ENCODE results near the gene TEAD4.

The TEAD4 gene

DNA sequence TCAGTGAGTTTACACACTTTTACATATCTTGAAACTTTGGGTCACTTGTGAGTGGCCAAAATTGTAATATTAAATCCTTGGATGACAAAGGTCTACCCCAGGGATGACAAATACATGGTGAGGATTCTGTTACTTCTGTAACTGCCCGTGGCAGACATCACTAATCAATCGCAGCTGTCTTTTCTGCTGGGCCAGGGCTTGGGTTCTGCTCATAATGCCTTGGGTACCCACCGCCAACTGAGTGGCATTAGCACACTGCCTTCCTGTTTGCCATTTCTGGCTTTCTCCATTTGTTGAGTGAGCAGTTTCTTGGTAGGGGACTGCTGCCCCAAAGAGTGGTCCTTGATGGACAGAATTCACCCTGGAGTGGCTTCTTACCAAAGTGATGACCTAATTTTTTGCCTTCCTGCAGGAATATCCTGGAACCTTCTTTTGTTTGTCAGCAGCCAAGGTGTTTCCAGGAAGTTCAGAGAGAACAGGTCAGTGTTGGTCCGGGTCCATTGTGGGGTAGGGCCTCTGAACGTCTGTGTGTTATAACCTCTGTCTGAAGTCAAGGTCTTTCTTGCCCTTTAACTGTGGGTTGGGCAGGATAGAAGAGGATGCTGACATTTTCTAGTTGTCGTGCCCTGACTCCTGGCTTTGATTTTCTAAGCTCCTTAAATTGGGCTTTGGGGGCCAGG is 124.2 kb downstream of the TEAD4 start:
- DNase-seq (ENCODE audit: low read depth, low spot score): no peak
- Histone ChIP-seq H3K9ac (ENCODE audit: insufficient read length) (no peak overlapping the region), H3K36me3 (ENCODE audit: insufficient read depth, low read length) (no peaks in the 10 kb centered on the region; the same call in 1 of the 2 replicates), H3K4me3 (no peak overlapping the region), H3K9me3 (ENCODE audit: low read depth, low read length) (no peaks in the 10 kb centered on the region), H3K27ac (no peak overlapping the region)
- TF ChIP-seq FOXP2 (optimal IDR thresholded peaks at IDR 0.05; ENCODE audit: control extremely low read depth, extremely low read length, insufficient read depth): no peak
- TF ChIP-seq POLR2AphosphoS5 (IDR thresholded peaks at IDR 0.05; ENCODE audit: borderline replicate concordance, low read depth, low read length): no peak
- TF ChIP-seq EZH2 (IDR thresholded peaks at IDR 0.05): no peak

- Histone ChIP-seq H3K9me3 (ENCODE audit: low read depth, low read length) (no peaks in the 10 kb centered on the region), H3K9ac (ENCODE audit: insufficient read length) (no peak overlapping the region), H3K4me3 (no peak overlapping the region), H3K36me3 (ENCODE audit: insufficient read depth, low read length) (no peaks in the 10 kb centered on the region; the same call in 1 of the 2 replicates), H3K27ac (no peak overlapping the region)
- no peak for TF ChIP-seq POLR2AphosphoS5 (IDR thresholded peaks at IDR 0.05; ENCODE audit: borderline replicate concordance, low read depth, low read length)
- no peak for TF ChIP-seq FOXP2 (optimal IDR thresholded peaks at IDR 0.05; ENCODE audit: control extremely low read depth, extremely low read length, insufficient read depth)
- TF ChIP-seq EZH2 (IDR thresholded peaks at IDR 0.05): no peak
- DNase-seq (ENCODE audit: low read depth, low spot score): no peak
Measured at GRCh38 chr12:3083921-3084347, 124.7 kb downstream of the TEAD4 start.

DNA sequence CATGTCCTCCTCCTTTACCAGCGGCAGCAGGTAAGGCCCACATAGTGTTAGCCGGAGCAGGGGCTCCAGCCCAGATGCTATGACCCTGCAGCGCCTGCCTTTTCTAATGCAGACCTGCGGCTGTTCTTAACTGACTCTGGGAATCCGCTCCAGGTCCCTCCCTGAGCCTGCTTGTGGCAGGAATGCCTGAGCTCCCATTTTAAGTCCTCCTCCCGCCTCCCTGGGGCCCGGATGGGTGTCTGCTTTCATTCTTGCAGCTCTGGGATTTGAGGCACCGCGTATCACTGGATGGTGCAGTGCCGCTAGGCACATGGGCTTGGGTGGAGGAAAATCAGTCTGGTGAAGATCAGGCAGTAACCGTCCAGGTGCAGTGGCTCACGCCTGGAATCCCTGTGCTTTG is 125.5 kb downstream of the TEAD4 start:
- H3K4me3 ChIP-seq: no peak overlapping the region
- H3K27ac ChIP-seq: no peak overlapping the region
- TF ChIP-seq FOXP2 (optimal IDR thresholded peaks at IDR 0.05; ENCODE audit: control extremely low read depth, extremely low read length, insufficient read depth) (no peak), POLR2AphosphoS5 (IDR thresholded peaks at IDR 0.05; ENCODE audit: borderline replicate concordance, low read depth, low read length) (no peak), EZH2 (IDR thresholded peaks at IDR 0.05) (no peak)
- H3K9me3 ChIP-seq (ENCODE audit: low read depth, low read length): no peaks in the 10 kb centered on the region
- H3K9ac ChIP-seq (ENCODE audit: insufficient read length): no peak overlapping the region
- H3K36me3 ChIP-seq (ENCODE audit: insufficient read depth, low read length): no peaks in the 10 kb centered on the region; the same call in 1 of the 2 replicates
- no peak for DNase-seq (ENCODE audit: low read depth, low spot score)

GRCh38 chr12:3085341-3086139 is 126.3 kb downstream of the TEAD4 start:
- Histone ChIP-seq H3K9ac (ENCODE audit: insufficient read length) (no peak overlapping the region), H3K27ac (no peak overlapping the region), H3K4me3 (no peak overlapping the region), H3K9me3 (ENCODE audit: low read depth, low read length) (no peaks in the 10 kb centered on the region), H3K36me3 (ENCODE audit: insufficient read depth, low read length) (no peaks in the 10 kb centered on the region; the same call in 1 of the 2 replicates)
- TF ChIP-seq EZH2 (IDR thresholded peaks at IDR 0.05) (no peak), FOXP2 (optimal IDR thresholded peaks at IDR 0.05; ENCODE audit: control extremely low read depth, extremely low read length, insufficient read depth) (no peak), POLR2AphosphoS5 (IDR thresholded peaks at IDR 0.05; ENCODE audit: borderline replicate concordance, low read depth, low read length) (no peak)
- DNase-seq (ENCODE audit: low read depth, low spot score): no peak

DNA sequence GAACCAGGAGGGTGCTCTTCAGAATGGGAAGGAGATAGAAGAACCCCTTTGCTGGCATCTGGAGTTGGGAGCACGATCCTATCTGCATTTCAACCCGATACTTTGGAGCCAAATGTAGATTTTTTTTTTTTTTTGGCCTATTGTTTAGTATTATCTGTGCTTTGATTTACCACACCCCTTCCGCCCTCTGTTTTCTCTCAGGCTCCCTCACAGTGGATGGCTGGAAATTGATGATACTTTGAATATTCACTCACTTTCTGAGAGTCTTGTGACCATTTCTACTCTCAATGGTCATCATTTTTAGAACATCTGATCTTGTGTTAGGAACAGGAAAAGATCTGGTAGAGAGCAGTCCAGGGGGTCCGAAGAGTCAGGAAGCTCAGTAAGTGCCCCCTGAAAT is 127.0 kb downstream of the TEAD4 start:
- no peak overlapping the region for H3K27ac ChIP-seq
- no peak overlapping the region for H3K4me3 ChIP-seq

DNA sequence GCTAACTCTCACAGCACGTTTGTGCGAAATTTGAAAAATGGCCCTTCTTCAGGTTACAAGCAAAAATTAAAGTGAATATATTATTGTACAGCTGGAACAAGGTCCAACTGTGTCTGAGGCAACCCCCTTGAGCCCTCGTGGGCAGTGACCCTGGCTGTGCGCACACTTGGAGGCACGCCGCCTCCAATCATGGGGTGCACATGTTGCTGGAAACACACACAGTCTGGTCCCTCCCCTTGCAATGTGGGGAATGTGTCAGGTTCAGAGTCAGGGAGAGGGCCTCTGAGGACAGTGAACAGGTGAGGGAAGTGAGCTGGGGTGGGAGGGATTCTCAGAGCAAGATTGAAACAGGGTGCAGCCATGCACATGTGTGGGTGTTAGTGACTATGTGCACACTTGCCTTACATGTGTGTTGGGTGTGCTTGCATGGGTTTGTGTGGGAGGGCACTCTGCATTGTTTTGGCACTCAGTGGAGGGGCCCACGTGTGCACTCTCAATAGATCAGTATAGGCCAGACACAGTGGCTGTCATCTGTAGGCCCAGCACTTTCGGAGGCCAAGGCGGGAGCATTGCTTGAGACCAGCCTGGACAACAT is 127.6 kb downstream of the TEAD4 start:
- no peak overlapping the region for H3K27ac ChIP-seq

More for the DNA sequence above, 127.0 kb downstream of the TEAD4 start:
- Histone ChIP-seq H3K9ac (ENCODE audit: insufficient read length) (no peak overlapping the region), H3K36me3 (ENCODE audit: insufficient read depth, low read length) (no peaks in the 10 kb centered on the region; the same call in 1 of the 2 replicates), H3K9me3 (ENCODE audit: low read depth, low read length) (no peaks in the 10 kb centered on the region)
- no peak for DNase-seq (ENCODE audit: low read depth, low spot score)
- TF ChIP-seq POLR2AphosphoS5 (IDR thresholded peaks at IDR 0.05; ENCODE audit: borderline replicate concordance, low read depth, low read length): no peak
- no peak for TF ChIP-seq EZH2 (IDR thresholded peaks at IDR 0.05)
- no peak for TF ChIP-seq FOXP2 (optimal IDR thresholded peaks at IDR 0.05; ENCODE audit: control extremely low read depth, extremely low read length, insufficient read depth)

DNA sequence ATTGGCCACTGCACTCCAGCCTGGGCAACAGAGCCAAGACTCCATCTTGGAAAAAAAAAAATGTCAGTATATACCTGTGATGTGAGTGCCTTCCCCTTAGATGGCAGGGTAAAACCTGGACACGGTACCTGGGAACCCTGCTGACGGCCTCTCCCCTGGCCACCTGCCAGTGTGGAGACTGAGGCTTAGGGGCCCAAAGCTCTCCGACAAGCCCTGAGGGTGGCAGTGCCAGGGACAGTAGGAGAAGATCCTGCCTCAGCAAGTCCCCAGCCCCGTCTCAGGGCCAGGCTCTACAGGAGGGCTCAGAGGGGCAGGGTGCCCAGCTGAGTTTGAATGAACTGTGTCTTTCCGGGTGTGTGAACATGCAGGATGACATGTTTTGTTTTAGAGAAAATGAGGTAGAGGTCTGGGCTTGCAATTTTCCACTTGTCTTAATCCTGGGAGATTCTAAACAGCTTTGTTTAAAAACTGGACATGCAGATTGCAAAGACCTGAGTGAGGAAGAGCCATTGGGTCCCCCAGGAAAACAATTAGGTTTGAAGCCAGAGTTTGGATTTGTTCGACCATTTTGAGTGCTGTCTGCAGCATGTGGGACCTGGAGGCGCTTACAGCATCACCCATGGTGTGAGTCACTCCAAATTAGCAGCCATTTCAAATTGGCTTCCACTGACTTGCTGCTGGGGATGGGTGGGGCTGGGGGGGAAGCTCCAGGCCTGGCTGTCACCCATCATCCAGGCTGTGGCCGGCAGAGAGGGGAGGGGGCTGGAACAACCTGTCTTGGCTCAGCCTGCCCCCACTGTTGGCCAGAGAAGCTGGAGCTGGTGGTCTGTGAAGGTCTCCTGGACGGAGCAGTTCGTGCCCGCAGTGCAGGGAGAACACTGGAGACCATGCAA is 128.8 kb downstream of the TEAD4 start:
- Histone ChIP-seq H3K4me3 (no peak overlapping the region), H3K9ac (ENCODE audit: insufficient read length) (no peak overlapping the region), H3K27ac (no peak overlapping the region), H3K36me3 (ENCODE audit: insufficient read depth, low read length) (no peaks in the 10 kb centered on the region; the same call in 1 of the 2 replicates), H3K9me3 (ENCODE audit: low read depth, low read length) (no peaks in the 10 kb centered on the region)
- DNase-seq (ENCODE audit: low read depth, low spot score): no peak
- no peak for TF ChIP-seq FOXP2 (optimal IDR thresholded peaks at IDR 0.05; ENCODE audit: control extremely low read depth, extremely low read length, insufficient read depth)

More for the DNA sequence above, 127.6 kb downstream of the TEAD4 start:
- no peak for DNase-seq (ENCODE audit: low read depth, low spot score)
- Histone ChIP-seq H3K9me3 (ENCODE audit: low read depth, low read length) (no peaks in the 10 kb centered on the region), H3K4me3 (no peak overlapping the region), H3K9ac (ENCODE audit: insufficient read length) (no peak overlapping the region), H3K36me3 (ENCODE audit: insufficient read depth, low read length) (no peaks in the 10 kb centered on the region; the same call in 1 of the 2 replicates)
- TF ChIP-seq EZH2 (IDR thresholded peaks at IDR 0.05) (no peak), POLR2AphosphoS5 (IDR thresholded peaks at IDR 0.05; ENCODE audit: borderline replicate concordance, low read depth, low read length) (no peak), FOXP2 (optimal IDR thresholded peaks at IDR 0.05; ENCODE audit: control extremely low read depth, extremely low read length, insufficient read depth) (no peak)

Data from SK-N-MC (cell line).